HepG2 (cell line): Measurements from ENCODE around the gene RUNDC1. TPM values are rescaled to one million over a fixed set of nuclear protein-coding genes. Genes with fewer than 3 reads are reported as not detected.

ENCODE experiments used
- EZH2 ChIP-seq: conservative IDR thresholded peaks from 2 replicates; pipeline ENCODE4 v1.6.1; 2012; ENCODE audit warnings: mild to moderate bottlenecking, low read depth, low read length, moderate library complexity
- FOXA3 ChIP-seq: IDR thresholded peaks from 2 replicates; pipeline ENCODE4 v1.6.1; 2016; ENCODE audit warnings: missing genetic modification reagents, missing compliant biosample characterization
- HOXD1 ChIP-seq: sonication (generic); formaldehyde crosslinking; IDR thresholded peaks from 2 replicates; pipeline ENCODE4 v1.5.0; 2020; ENCODE audit warnings: missing genetic modification reagents
- MIER3 ChIP-seq: IDR thresholded peaks from 2 replicates; pipeline ENCODE4 v1.6.1; 2016; ENCODE audit warnings: missing compliant biosample characterization, borderline replicate concordance
- PHF5A ChIP-seq: IDR thresholded peaks from one replicate; pipeline ENCODE4 v1.6.1; 2018; ENCODE audit warnings: low read depth, missing genetic modification reagents; ENCODE audit not compliant: unreplicated experiment
- SP4 ChIP-seq: sonication (generic); formaldehyde crosslinking; IDR thresholded peaks from 2 replicates; pipeline ENCODE4 v1.8.1; 2023; ENCODE audit warnings: mild to moderate bottlenecking, missing genetic modification reagents
- TMF1 ChIP-seq: sonication (generic); formaldehyde crosslinking; IDR thresholded peaks from 2 replicates; pipeline ENCODE4 v1.8.1; 2022; ENCODE audit warnings: low read depth, missing genetic modification reagents
- ZBTB20 ChIP-seq: sonication (generic); formaldehyde crosslinking; IDR thresholded peaks from 2 replicates; pipeline ENCODE4 v1.8.1; 2023; ENCODE audit warnings: missing genetic modification reagents, low read depth, mild to moderate bottlenecking, borderline replicate concordance
- ZNF101 ChIP-seq: sonication (generic); formaldehyde crosslinking; IDR thresholded peaks from 2 replicates; pipeline ENCODE4 v1.4.0; 2020; ENCODE audit warnings: mild to moderate bottlenecking, low read depth, missing genetic modification reagents, borderline replicate concordance
- ZNF12 ChIP-seq: sonication (generic); formaldehyde crosslinking; IDR thresholded peaks from 2 replicates; pipeline ENCODE4 v1.5.0; 2020; ENCODE audit warnings: missing genetic modification reagents
- ZNF501 ChIP-seq: sonication (generic); formaldehyde crosslinking; IDR thresholded peaks from 2 replicates; pipeline ENCODE4 v1.5.1; 2020; ENCODE audit warnings: mild to moderate bottlenecking, moderate library complexity, missing genetic modification reagents
- ZNF674 ChIP-seq: sonication (generic); formaldehyde crosslinking; IDR thresholded peaks from 2 replicates; pipeline ENCODE4 v1.5.0; 2020; ENCODE audit warnings: low read depth, mild to moderate bottlenecking, missing genetic modification reagents
- ZNF75D ChIP-seq: sonication (generic); formaldehyde crosslinking; IDR thresholded peaks from 2 replicates; pipeline ENCODE4 v1.8.1; 2023; ENCODE audit warnings: missing genetic modification reagents, mild to moderate bottlenecking, borderline replicate concordance
- ZNF83 ChIP-seq: sonication (generic); formaldehyde crosslinking; IDR thresholded peaks from 2 replicates; pipeline ENCODE4 v1.4.0; 2020; ENCODE audit warnings: missing genetic modification reagents, mild to moderate bottlenecking, borderline replicate concordance
- ZNF878 ChIP-seq: sonication (generic); formaldehyde crosslinking; IDR thresholded peaks from 2 replicates; pipeline ENCODE4 v1.8.1; 2023; ENCODE audit warnings: mild to moderate bottlenecking, missing genetic modification reagents, moderate library complexity
- ZSCAN31 ChIP-seq: sonication (generic); formaldehyde crosslinking; IDR thresholded peaks from 2 replicates; pipeline ENCODE4 v1.5.0; 2020; ENCODE audit warnings: low read depth, mild to moderate bottlenecking, missing genetic modification reagents
- polyA plus RNA-seq, 8 experiments: library from polyadenylated mRNA; depleted of rRNA in 3 of 8; stranded (reverse) in 7 of 8; unstranded in 1 of 8; fragments of >200 nt; fragmentation: Illumina TruSeq in 4 of 8; extraction: Trizol in 4 of 8; gene quantifications; 2 replicates each; pipeline versions ENCODE4 v1.2.1 to v1.2.3, GENCODE V29; 2011 to 2016; ENCODE audit warnings: low read depth in 4 of 8, missing spikeins in 1 of 8, mixed read lengths in 1 of 8; ENCODE audit not compliant: insufficient read depth in 1 of 8
- total RNA-seq, 5 experiments: library from RNA; depleted of rRNA; stranded (reverse); fragments of >200 nt; fragmentation: Illumina TruSeq; extraction: Trizol; gene quantifications; 2 replicates each; pipeline ENCODE4 v1.2.3, GENCODE V29; 2016; ENCODE audit warnings: low read depth in 1 of 5
- TF ChIP-seq, protein P1 (sequence below): sonication (generic); formaldehyde crosslinking; IDR thresholded peaks from 2 replicates; pipeline ENCODE4 v1.4.0; 2020; ENCODE audit warnings: missing genetic modification reagents
- TF ChIP-seq, protein P2 (sequence below): sonication (generic); formaldehyde crosslinking; IDR thresholded peaks from 2 replicates; pipeline ENCODE4 v1.8.0; 2022; ENCODE audit warnings: mild to moderate bottlenecking, missing genetic modification reagents, borderline replicate concordance
- TF ChIP-seq, protein P3 (sequence below), 2 experiments: sonication (generic) in 1 of 2; formaldehyde crosslinking in 1 of 2; IDR thresholded peaks; 2 replicates each; pipeline versions ENCODE4 v1.4.0 to v1.6.1; 2018 to 2020; ENCODE audit warnings: missing genetic modification reagents in 2 of 2, borderline replicate concordance in 1 of 2, low read depth in 1 of 2, mild to moderate bottlenecking in 1 of 2, missing biosample characterization in 1 of 2
- TF ChIP-seq, protein P4 (sequence below): IDR thresholded peaks from 2 replicates; pipeline ENCODE4 v1.6.1; 2016; ENCODE audit warnings: mild to moderate bottlenecking
- TF ChIP-seq, protein P5 (sequence below): sonication (generic); formaldehyde crosslinking; IDR thresholded peaks from 2 replicates; pipeline ENCODE4 v1.8.1; 2023; ENCODE audit warnings: mild to moderate bottlenecking, missing genetic modification reagents

The RUNDC1 gene
- total and polyA plus RNA-seq, 2 of the 13 experiments (the other 11 are each of a cell fraction or from before 2014, with no cell fraction given), result 10.3 to 11.4 TPM

DNA sequence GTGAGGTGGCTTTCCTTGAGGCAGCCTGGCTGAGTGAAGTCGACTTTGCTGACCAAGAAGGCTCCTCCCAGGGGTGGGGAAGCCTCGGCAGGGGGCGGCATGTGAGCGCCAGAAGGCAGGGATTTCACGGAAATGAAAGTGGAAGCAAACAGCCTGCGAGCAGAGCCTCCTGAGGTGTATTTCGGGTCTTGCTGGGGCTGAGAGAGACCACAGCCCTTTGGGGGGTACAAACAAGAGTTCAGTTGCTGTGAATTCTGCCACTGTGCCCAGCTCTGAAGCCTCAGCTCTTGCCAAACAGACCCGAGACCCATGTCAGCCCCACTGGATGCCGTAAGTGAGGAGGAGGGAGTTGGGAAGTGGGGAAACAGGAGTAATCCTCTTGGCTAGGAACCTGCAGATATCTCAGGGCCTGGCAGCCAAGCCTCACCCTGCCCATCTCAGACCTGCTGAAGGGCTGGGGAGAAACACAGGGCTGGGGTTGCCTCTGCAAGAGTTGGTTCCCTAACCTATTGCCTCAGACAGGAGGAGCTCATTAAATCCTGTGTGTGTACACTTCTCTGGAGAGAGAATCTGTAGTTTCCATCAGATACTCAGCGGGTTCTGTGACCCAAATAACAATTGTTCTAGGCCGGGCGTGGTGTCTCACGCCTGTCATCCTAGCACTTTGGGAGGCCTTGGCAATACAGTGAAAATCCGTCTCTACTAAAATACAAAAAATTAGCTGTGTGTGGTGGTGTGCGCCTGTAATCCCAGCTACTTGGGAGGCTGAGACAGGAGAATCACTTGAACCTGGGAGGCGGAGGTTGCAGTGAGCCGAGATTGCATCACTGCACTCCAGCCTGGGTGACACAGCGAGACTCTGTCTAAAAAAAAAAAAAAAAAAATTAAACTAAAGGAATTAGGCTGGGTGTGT, 26.5 kb downstream of the RUNDC1 start, which contains the start of gene IFI35 (continued):
- TF ChIP-seq ZSCAN31 (peak; percentile 72; the same call in 1 of the 2 replicates), ZNF75D (CRISPR knock-in tag) (no peak), ZNF101 (CRISPR knock-in tag) (no peak), ZNF674 (CRISPR knock-in tag) (no peak), MIER3 (no peak), HOXD1 (CRISPR knock-in tag) (no peak), PHF5A (CRISPR knock-in tag) (no peak), ZNF12 (no peak; the same call in 1 of the 2 replicates), ZNF878 (CRISPR knock-in tag) (peak; percentile 79), ZNF501 (CRISPR knock-in tag) (peak; percentile 69), SP4 (CRISPR knock-in tag) (peak; percentile 77; the same call in 1 of the 2 replicates), TMF1 (CRISPR knock-in tag) (no peak), ZNF83 (CRISPR knock-in tag) (no peak), FOXA3 (CRISPR knock-in tag) (peak; percentile 44; the same call in 1 of the 2 replicates), EZH2 (no peak), ZBTB20 (CRISPR knock-in tag) (peak; percentile 74; the same call in 1 of the 2 replicates)
- TF ChIP-seq, protein P1, sequence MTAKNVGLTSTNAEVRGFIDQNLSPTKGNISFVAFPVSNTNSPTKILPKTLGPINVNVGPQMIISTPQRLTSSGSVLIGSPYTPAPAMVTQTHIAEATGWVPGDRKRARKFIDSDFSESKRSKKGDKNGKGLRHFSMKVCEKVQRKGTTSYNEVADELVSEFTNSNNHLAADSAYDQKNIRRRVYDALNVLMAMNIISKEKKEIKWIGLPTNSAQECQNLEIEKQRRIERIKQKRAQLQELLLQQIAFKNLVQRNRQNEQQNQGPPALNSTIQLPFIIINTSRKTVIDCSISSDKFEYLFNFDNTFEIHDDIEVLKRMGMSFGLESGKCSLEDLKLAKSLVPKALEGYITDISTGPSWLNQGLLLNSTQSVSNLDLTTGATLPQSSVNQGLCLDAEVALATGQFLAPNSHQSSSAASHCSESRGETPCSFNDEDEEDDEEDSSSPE (CRISPR knock-in tag), result no peak; the same call in 1 of the 2 replicates
- TF ChIP-seq, protein P2, sequence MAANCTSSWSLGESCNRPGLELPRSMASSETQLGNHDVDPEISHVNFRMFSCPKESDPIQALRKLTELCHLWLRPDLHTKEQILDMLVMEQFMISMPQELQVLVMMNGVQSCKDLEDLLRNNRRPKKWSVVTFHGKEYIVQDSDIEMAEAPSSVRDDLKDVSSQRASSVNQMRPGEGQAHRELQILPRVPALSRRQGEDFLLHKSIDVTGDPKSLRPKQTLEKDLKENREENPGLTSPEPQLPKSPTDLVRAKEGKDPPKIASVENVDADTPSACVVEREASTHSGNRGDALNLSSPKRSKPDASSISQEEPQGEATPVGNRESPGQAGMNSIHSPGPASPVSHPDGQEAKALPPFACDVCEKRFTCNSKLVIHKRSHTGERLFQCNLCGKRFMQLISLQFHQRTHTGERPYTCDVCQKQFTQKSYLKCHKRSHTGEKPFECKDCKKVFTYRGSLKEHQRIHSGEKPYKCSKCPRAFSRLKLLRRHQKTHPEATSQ (CRISPR knock-in tag), result no peak
- TF ChIP-seq, protein P3, sequence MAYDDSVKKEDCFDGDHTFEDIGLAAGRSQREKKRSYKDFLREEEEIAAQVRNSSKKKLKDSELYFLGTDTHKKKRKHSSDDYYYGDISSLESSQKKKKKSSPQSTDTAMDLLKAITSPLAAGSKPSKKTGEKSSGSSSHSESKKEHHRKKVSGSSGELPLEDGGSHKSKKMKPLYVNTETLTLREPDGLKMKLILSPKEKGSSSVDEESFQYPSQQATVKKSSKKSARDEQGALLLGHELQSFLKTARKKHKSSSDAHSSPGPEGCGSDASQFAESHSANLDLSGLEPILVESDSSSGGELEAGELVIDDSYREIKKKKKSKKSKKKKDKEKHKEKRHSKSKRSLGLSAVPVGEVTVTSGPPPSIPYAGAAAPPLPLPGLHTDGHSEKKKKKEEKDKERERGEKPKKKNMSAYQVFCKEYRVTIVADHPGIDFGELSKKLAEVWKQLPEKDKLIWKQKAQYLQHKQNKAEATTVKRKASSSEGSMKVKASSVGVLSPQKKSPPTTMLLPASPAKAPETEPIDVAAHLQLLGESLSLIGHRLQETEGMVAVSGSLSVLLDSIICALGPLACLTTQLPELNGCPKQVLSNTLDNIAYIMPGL (CRISPR knock-in tag; IDR thresholded peaks at IDR 0.05; ENCODE audit: borderline replicate concordance in 1 of 2, low read depth in 1 of 2), result peak; percentile 90 to 92
- TF ChIP-seq, protein P4, sequence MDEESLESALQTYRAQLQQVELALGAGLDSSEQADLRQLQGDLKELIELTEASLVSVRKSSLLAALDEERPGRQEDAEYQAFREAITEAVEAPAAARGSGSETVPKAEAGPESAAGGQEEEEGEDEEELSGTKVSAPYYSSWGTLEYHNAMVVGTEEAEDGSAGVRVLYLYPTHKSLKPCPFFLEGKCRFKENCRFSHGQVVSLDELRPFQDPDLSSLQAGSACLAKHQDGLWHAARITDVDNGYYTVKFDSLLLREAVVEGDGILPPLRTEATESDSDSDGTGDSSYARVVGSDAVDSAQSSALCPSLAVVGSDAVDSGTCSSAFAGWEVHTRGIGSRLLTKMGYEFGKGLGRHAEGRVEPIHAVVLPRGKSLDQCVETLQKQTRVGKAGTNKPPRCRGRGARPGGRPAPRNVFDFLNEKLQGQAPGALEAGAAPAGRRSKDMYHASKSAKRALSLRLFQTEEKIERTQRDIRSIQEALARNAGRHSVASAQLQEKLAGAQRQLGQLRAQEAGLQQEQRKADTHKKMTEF (CRISPR knock-in tag), result peak; percentile 68
- TF ChIP-seq, protein P5, sequence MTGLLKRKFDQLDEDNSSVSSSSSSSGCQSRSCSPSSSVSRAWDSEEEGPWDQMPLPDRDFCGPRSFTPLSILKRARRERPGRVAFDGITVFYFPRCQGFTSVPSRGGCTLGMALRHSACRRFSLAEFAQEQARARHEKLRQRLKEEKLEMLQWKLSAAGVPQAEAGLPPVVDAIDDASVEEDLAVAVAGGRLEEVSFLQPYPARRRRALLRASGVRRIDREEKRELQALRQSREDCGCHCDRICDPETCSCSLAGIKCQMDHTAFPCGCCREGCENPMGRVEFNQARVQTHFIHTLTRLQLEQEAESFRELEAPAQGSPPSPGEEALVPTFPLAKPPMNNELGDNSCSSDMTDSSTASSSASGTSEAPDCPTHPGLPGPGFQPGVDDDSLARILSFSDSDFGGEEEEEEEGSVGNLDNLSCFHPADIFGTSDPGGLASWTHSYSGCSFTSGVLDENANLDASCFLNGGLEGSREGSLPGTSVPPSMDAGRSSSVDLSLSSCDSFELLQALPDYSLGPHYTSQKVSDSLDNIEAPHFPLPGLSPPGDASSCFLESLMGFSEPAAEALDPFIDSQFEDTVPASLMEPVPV (CRISPR knock-in tag), result no peak
